Epithelial cell of proximal tubule (primary cell): ENCODE data around the gene ZFYVE21. TPM values are rescaled to one million over a fixed set of nuclear protein-coding genes. Genes with fewer than 3 reads are reported as not detected.

Source experiments
- DNase-seq: peaks from one replicate; pipeline ENCODE4 v3.0.0-alpha.2; 2011; ENCODE audit warnings: low read depth
- H3K4me3 ChIP-seq: 2 replicates; pipeline ENCODE4 v1.5.1; 2011; ENCODE audit warnings: low read depth, mild to moderate bottlenecking, low read length
- total RNA-seq: library from RNA; depleted of rRNA; stranded (reverse); fragments of >200 nt; gene quantifications from 2 replicates; pipeline ENCODE4 v1.2.3, GENCODE V29; 2015
- TF ChIP-seq, protein P1 (sequence below): conservative IDR thresholded peaks from 2 replicates; pipeline ENCODE4 v1.5.1; 2012; ENCODE audit warnings: low read depth, mild to moderate bottlenecking, low read length

Gene ZFYVE21
- total RNA-seq, 1 donor from 2014 or later = 74.1 TPM

DNA sequence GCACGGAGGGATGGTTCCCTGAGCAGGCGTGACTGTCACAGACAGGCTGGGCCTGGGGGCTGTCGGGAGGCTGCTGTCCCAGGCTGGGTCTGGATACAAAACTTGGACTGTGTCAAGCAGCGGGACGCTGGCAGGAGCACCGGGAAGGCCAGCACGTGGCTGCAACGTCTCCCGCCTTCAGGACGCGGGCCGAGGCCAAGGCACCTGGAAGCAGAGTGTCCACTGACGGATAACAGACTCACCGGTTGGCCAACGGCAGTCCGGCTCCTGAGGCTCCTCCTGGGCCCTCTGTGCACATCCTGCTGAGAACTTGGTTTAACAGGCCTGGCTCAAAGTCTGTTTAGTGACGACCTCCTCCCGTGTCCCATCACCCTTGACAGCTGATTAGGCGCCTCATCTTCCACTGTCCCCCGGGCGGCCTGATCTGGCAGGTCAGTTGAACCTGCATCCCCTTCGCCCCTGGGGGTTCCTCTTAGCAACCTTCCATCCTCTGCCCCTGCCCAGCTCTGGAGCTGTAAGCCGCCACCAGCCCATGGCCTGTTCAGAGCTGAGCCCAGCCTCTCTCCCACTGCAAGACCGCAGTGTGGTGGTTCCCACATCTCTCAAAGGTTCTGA is 2.9 kb upstream of the ZFYVE21 start:
- DNase-seq = no peak
- TF ChIP-seq, protein P1, sequence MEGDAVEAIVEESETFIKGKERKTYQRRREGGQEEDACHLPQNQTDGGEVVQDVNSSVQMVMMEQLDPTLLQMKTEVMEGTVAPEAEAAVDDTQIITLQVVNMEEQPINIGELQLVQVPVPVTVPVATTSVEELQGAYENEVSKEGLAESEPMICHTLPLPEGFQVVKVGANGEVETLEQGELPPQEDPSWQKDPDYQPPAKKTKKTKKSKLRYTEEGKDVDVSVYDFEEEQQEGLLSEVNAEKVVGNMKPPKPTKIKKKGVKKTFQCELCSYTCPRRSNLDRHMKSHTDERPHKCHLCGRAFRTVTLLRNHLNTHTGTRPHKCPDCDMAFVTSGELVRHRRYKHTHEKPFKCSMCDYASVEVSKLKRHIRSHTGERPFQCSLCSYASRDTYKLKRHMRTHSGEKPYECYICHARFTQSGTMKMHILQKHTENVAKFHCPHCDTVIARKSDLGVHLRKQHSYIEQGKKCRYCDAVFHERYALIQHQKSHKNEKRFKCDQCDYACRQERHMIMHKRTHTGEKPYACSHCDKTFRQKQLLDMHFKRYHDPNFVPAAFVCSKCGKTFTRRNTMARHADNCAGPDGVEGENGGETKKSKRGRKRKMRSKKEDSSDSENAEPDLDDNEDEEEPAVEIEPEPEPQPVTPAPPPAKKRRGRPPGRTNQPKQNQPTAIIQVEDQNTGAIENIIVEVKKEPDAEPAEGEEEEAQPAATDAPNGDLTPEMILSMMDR = no peak
- H3K4me3 ChIP-seq = no peak overlapping the region

DNA sequence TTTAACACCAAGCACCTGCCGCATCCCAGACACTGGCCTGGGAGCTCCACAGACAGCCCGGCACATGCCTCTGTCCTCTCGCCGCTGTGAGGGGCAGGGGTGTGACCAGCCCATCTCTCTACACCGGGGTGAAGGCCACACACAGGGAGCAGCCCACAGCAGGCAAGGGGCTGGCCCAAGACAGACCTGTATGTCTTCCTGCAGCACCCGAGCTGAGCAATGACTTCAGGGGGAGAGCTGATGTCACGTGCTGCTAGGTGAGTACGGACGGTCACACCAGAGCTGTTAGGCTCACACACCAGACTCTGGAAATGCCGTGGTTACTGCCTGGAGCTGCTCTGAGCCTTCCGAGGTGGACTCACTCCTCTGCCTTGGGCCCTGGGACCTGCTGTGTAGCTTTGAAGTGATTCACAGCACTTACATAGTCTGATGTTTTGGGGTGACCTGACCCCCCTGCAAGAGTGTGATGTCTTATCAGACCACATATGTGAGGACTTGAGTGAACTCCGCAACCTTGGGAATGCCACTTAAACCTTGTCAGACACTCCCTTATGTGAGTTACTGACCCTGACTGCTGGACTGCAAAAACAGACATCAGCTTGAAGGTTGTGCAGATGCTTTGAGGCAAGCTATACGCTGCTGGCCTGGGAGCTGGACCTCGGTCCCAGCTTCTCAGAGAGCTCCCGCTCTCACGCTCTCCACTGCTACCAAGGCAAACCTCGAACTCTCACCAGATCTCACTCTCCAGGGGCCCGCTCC is 2.1 kb upstream of the ZFYVE21 start:
- no peak overlapping the region for H3K4me3 ChIP-seq
- no peak for DNase-seq
- TF ChIP-seq, protein P1 = no peak

DNA sequence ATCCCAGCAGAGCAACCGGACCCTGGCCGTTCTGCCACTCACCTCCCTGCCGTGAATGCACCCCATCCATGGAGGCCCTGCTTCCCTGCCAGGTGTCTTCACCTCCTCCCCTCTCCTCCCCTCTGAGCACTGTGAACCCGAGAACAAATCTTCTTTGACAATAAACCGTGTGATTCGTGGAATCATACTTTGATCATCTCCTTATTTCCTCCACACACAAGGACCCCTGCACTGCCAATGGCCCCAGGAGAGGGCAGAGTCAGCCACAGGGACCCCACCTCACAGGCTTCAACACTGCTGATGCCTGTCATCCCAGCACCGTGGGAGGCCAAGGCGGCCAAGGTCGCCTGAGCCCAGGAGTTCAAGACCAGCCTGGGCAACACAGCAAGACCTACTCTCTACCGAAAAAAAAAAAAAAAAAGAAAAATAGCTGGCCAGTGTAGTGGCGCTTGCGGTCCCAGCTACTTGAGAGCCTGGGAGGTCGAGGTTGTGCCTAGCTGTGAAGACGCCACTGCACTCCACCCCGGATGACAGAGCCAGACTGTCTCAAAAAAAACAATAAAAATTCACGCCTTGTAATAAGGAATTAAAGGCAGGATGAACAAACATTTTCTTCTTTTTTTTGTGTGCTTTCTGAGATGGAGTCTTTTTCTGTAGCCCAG is 1.4 kb upstream of the ZFYVE21 start:
- H3K4me3 ChIP-seq = peak overlapping the region; percentile 57
- no peak for DNase-seq
- TF ChIP-seq, protein P1 = no peak

DNA sequence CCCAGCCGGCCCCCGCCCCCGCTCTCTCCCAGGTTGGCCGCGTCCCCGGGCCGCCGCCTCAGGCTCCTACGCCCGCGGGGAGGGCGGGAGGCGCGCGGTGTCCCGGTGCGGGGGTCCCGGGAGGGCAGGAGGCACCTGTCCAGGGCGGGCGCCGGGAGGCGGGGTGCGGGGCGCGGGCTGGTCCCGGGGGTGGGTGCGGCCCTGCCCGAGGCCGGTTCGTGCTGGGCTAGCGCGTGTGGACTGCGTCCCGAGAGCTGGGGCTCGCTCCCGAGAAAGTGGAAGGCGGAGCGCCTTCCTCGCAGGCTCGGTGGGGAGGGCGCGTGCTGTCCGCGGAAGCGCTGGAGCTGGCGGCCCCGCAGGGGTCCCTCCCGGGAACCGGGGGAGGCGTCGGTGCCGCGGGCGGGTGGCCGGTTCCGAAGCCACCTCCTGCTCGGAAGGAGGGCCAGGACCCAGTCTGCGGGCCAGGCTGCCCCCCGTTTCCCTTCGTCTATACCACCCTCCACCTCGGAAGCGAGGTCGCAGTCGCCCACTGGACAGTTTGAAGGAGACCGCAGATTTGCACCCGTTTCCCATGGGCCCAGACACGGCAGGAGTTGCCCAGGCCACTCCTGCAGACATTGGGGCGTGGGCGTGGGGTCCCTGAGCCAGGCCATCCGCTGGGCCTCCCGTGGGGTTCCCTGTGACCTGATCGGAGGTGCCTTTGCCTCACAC is 636 bp downstream of the ZFYVE21 start:
- TF ChIP-seq, protein P1 = no peak
- H3K4me3 ChIP-seq = peak overlapping the region; percentile 85
- DNase-seq = no peak

DNA sequence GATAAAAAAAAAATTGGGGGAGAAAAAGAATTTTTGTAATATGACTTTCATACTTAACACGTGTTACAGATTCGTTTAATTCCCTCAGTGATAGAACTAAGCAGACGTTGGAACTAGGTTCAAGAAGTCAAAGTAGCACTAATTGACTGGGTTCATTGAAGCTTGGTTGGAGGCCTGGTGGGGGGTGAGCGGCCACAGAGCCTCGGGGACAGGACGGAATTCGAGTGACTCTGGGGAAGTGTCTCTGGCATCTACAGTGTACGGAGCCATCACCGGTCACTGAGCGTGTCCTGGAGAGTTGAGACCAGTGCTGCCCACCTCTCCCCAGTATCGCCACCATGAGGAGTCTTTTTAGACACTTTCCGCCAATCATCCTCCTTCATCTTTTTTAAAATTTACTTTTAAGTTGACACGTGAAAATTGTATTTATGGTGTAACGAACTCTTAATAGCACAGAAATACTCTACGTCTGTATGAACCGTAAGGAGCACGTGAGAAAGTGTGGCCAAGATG is 1.3 kb downstream of the ZFYVE21 start:
- TF ChIP-seq, protein P1 = no peak
- H3K4me3 ChIP-seq = peak overlapping the region; percentile 85
- no peak for DNase-seq

DNA sequence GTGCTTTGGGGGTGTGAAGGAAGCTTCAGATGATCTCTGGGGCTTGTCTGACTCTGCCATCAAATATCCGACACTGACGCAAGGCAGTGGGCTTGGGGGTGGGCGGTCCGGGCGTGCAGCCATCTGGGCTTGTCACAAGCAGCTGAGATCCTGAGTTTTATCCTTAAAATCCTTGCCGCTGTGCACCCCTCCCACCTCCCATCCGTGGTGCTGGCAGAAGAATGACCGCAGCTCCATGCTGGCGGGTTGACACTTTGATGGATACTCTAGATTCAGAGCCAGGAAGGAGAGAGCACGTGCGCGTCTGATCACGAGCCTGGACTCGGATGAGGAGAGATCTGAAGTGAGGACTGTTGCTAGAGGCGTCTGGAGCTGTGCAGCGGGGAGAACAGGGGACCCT is 3.0 kb downstream of the ZFYVE21 start:
- no peak for DNase-seq
- H3K4me3 ChIP-seq = no peak overlapping the region
- TF ChIP-seq, protein P1 = no peak
